ENCODE results near the gene LARP4B.

The LARP4B gene

DNA sequence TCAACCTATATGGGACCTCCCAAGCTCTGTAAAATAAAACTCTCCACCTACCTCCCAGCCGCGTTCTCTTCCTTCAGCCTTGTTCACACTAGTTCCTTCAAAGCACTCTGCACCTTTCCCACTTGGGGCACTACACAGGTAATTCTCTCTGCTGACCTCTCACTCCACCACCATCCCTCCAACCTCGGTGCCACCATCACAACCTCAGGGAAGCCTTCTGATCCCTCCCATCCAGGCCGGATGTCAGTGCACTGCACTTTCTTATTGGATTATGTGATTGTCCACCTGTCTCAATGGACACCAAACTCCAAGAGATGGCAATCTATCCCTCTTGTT lies 7.0 kb downstream of the LARP4B start:
- DNase-seq (ENCODE audit: low read depth in 2 of 2), result no peak

DNA sequence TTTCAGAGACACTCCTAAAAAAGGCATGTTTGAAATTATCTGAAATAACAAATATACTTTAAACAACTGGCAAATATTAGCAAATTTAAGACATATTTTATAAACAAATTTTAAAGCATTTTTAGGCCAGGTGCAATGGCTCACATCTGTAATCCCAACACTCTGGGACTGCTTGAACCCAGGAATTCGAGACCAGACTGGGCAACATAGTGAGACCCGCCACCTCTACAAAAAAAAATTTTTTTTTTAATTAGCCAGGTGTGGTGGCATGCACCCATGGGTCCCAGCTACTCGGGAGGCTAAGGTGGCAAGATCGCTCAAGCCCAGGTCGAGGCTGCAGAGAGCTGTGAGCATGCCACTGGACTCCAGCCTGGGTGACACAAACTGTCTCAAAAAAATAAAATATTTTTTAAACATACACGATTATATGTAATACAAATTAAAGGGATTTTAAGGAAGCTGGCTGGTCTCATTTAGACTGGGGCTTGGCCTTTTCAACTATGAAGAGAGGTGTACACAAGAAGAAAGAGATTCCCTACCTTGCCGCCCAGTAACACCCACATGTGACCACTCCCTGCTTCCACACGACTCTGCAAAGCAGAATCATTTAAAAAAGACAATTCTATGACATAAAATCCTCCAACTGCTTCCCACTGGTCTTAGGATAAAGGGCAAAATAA lies 7.5 kb downstream of the LARP4B start:
- DNase-seq (ENCODE audit: low read depth in 2 of 2), result no peak

DNA sequence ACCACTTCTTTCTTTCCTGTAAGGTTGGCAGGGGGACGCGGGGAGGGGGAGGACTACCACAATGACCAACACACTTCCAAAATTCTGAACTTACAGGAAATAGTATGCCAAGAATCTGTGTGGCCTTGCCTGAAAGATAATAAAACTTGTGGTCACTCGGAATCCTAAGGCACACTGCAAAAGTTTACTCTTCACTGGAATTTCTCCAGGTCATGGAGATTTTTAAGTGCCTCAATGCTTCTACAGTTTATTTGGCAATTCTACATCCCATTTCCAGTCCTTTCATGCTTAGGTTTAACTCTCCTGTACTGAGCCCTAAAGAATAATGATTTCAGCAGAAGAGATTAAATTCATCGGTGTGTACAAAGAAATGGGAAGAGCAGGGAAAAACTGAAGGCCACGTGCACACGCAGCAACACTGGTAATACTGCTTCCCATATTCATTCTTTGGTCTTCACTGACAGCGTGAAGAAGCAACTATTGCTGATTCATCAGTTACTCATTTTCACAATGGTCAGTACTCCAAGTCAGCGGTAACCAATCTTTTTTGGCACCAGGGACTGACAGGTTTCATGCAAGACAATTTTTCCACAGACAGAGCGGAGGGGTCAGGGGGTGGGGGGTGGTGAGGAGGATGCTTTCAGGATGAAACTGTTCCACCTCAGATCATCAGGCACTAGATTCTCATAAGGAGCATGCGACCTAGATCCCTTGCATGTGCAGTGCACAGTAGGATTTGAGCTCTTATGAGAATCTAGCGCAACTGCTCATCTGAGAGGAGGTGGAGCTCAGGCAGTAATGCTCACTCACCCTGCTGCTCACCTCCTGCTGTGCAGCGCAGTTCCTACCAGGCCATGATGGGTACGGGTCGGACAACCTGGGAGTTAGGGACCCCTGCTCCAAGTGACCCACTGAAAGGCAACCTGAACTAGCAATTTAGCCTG lies 9.8 kb downstream of the LARP4B start:
- no peak for DNase-seq (ENCODE audit: low read depth in 2 of 2)

DNA sequence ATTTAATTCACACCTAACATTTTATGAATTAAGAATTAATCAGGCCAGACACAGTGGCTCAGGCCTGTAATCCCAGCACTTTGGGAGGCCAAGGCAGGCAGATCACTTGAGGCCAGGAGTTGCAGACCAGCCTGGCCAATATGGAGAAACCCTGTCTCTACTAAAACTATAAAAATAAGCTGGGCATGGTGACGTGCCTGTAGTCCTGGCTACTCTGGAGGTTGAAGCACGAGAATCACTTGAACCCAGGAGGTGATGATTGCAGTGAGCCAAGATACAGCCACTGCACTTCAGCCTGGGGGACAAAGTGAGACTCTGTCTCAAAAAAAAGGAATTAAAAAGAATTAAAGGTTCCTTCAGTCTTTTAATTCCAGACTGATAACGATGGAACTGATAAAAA lies 11.1 kb downstream of the LARP4B start:
- no peak for DNase-seq (ENCODE audit: low read depth in 2 of 2)

DNA sequence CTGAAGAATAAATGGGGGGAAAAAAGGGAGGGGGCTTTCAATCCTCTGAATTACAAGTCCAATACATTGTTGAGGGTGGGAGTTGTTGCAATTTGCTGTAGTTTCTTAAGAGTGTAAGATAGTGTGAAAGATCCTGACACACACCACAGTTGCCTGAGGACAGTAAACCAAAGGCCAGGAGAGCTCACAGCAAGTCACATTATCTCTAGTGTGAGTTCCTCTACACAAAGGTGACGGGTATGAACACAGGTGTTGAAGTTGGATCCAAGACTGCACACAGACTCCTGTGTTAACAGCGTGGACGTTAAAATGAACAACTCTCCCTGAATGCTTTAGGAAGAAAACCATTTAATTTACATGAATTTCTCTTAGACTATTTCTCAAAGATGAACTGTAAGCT lies 12.0 kb downstream of the LARP4B start:
- DNase-seq (ENCODE audit: low read depth in 2 of 2), result no peak

DNA sequence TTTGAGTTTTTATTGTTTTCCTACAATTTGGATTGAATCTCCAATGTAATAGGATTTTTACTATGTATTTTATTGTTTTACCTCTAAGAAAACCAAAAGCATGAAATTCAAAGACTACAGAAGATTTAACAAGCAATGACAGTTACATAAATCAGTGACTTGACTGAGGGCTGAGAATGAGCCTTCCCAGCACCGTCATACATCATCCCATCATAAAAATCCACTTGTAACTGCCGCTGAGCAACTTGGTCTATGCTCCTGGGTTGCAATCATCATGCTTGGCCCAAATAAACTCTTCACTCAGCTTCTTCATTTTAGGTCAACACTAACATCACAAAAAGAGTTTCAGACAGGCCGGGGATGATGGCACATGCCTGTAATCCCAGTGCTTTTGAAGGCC lies 13.5 kb downstream of the LARP4B start:
- DNase-seq (ENCODE audit: low read depth in 2 of 2), result no peak

DNA sequence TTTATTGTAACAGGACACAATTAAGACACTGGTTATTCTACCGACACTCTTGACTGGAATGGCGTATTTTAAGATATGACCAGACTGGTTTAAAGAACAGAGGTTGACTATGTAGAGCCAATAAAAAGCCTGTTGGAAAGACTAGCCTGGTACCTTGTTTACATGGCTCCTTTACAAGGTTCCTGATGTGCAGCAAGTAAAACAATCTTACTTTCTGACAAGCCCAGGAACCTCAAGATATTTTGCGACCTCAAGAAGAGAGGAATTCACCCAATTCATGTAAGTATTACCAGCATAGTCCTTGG lies 14.1 kb downstream of the LARP4B start:
- no peak for DNase-seq (ENCODE audit: low read depth in 2 of 2)

DNA sequence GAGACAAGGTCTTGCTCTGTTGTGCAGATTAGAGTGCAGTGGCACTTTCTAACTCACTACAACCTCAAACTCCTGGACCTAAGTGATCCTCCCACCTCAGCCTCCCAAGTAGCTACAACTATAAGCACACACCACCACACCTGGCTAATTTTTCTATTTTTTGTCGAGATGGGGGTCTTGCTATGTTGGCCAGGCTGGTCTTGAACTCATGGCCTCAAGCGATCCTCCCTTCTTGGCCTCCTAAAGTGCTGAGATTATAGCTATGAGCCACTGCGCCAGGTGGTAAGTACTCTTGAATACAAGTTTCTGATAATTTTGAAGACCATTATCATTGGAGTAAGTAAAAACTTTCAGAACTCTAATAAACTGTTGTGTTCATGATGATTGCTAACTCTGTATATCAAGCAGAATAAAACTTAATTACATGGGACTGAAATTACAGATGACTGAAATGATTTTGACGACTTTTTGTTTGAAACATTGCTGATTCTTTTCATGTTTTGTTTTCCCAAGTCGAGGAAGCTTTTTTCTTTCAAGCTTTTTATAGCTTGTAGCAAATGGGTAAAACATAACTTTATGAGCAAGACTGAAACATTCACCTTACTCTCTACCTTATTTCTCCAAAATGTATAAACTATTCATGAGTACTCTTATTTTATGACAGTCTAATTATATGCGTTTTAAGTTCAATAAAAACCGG lies 14.6 kb downstream of the LARP4B start:
- no peak for DNase-seq (ENCODE audit: low read depth in 2 of 2)

DNA sequence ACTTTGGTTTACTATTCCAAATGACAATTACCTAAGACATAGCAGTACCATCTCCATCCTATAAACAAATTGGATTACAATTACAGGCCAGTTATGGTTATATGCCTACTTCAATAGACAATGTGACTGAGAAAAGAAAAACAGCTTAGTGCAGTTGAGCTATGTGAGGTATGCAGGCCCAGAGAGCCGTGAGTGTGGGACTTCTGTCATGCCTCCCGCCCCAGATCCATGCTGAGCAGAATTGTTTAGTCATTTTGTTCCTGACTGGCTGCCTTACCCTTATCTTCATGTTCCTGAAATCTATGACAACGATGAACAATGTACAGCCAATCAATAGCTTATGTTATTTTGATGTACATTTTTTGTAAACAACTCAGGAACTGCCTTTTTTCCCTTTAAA lies 21.7 kb downstream of the LARP4B start:
- DNase-seq (ENCODE audit: low read depth in 2 of 2), result no peak

DNA sequence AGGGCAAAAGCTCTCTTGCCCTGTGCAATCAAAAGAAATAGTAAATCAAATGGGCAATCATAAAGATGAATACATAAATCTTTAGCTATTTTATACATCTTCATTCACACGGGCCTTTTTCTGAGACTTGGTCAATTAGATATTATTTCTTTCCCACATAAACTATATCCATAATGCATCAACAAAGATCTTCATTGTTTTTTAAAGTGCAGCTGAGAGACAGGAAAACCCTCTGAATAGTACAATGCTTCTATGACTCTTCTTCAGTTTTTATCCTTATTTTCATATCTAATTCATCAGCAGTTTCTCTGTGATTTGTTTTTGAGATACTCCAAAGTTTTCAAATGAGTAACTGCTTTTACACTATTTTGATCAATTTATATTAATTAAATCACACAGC lies 25.5 kb downstream of the LARP4B start:
- DNase-seq (ENCODE audit: low read depth in 2 of 2), result no peak

DNA sequence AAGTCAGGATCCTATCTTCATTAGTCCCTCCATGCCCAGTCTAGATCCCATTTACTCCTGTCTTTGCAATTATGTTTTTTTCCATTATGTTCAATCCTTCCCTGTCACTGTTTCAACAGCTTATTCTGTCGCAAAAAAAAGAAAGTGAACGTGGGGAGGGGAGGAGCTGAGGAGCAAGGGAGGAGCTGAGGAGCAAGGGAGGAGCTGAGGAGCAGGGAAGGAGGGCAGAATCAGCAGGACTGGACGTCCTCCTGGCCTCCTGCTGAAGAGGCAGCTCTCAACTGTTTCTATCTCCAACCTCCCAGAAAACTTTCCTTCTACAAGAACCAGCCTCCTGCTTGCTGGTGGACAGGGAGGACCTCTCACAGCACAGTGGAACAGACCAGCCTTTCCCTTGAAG lies 26.0 kb downstream of the LARP4B start:
- no peak for DNase-seq (ENCODE audit: low read depth in 2 of 2)

DNA sequence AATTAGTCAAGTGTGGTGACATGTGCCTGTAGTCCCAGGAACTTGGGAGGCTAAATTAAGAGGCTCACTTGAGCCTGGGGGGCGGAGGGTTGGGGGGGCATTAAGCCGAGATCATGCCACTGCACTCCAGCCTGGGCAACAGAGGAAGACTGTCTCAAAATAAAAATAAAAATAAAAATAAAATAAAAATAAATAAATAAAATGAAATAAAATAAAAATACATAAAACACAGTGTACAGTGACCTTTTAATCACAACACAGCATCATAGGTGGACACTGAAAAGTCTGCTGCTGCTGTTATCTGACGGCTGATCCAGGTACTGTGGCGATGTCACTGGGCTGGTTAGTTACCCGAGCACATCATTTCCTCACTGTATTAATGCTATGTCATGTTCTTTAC lies 27.1 kb downstream of the LARP4B start:
- DNase-seq (ENCODE audit: low read depth in 2 of 2), result no peak

DNA sequence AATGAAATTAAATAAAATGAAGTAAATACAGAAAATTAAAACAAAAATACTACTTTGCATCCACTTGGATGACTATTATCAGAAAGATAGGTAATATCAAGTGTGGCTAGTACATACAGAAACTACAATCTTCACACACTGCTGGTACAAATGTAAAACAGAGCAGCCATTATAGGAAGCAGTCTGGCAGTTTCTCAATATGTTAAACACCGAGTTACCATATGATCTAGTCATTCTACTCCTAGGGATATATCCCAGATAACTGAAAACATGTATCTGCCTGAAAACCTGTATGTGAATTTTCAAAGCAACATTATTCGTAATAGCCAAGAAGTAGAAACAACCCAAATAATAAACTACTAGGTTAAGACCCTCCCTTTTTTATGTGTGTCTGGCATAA lies 33.4 kb downstream of the LARP4B start:
- no peak for DNase-seq (ENCODE audit: low read depth in 2 of 2)

DNA sequence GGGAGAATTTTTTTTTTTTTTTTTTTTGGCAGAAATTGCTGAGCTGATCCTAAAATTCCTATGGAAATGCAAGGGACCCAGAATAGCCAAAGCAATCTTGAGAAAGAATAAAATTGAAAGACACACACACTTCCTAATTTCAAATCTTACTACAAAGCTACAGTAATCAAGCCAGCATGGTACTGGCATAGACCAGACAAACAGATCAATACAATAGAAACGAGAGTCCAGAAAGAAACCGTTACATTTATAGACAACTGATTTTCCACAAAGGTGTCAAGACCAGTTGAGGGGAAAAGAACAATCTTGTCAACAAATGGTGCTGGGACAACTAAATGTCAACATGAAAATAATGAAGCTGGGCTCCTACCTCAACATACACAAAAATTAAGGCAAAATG lies 34.5 kb downstream of the LARP4B start:
- no peak for DNase-seq (ENCODE audit: low read depth in 2 of 2)

DNA sequence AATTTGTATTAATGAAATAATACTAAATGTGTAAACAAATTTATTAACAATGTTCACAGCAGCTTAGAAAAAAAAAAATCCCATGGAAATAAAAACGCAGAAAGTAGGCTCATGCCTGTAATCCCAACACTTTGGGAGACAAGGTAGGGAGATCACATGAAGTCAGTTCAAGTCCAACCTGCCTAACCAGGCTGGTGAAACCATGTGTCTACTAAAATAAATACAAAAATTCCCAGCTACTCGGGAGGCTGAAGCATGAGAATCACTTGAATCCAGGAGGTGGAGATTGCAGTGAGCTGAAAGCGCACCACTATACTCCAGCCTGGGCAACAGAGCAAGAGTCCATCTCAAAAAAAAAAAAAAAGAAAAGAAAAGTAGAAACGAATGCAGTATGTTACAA lies 36.2 kb downstream of the LARP4B start:
- DNase-seq (ENCODE audit: low read depth in 2 of 2), result no peak

DNA sequence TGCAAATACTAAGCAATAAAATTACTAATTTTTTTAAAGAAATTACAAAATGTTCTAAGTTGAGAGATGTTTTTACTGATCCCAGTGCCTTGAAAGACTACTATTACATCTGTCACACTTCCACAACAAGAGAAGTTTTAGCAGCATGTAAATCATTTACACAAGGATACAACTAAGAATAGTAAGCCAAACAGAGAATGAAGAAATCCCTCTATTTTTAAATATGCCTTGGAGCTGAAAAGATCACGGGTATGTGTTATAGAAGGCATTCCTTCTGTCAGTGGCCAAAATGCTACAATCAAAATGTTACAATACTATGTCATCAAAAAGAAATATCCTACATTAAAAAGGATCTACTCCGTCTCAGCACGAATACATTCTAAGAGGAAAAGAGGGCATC lies 52.6 kb downstream of the LARP4B start:
- no peak for DNase-seq (ENCODE audit: low read depth in 2 of 2)

DNA sequence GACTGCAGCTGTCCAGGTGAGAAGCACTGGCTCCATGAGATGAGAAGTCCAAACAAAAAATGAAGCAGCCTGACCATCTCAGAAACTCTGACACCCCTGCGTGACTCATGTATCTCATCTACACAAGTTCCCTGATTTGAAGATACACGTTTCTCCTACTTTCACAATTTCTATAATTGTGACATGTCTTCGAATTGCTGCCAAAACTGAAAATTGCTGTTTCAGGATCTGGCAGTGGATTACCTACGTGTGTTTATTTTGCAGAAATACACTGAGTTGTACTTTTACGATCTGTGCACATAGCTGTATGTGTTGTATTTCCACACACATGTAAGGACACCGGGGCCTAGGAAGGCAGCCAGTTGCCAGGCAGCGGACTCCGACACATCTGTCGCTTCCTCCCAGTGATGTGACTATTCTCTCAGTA lies 53.2 kb downstream of the LARP4B start:
- DNase-seq (ENCODE audit: low read depth in 2 of 2), result no peak

DNA sequence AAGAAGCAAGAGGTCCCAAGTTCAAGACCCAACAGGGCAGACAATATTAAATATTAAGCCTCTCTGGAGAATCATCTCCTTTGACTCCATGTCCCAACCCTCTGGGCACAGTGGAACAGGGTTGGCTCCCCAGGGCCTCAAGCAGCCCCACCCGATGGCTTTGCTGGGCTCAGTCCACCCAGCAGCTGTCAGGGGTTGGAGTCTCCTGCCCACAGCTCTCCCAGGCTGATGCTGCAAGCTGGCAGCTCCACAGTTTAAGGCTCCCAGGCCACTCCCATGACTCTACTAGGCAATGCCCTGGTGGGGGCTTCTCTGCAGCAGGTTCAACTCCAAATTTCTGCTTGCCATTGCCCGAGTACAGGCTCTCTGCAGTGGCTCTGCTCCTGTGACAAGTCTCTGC lies 55.1 kb downstream of the LARP4B start:
- no peak for DNase-seq (ENCODE audit: low read depth in 2 of 2)

DNA sequence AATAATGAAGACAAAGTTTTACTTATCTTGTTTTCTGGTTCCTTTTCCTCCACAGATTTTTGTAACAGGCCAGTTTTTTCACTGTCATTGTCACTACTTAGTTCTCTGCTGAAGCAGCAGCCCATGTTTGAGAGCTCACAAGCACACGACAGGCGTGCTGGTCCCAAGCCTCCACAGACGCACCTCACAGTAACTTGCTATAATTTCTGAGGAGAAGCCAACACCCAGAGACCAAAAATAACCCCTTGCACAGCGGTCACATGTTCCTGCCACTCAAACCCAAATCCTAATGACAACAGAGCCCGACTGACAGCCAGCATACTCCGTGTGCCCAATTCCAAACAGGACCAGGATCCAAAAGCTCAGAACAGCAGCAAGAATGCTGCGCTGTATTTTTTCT lies 58.5 kb downstream of the LARP4B start:
- no peak for DNase-seq (ENCODE audit: low read depth in 2 of 2)

DNA sequence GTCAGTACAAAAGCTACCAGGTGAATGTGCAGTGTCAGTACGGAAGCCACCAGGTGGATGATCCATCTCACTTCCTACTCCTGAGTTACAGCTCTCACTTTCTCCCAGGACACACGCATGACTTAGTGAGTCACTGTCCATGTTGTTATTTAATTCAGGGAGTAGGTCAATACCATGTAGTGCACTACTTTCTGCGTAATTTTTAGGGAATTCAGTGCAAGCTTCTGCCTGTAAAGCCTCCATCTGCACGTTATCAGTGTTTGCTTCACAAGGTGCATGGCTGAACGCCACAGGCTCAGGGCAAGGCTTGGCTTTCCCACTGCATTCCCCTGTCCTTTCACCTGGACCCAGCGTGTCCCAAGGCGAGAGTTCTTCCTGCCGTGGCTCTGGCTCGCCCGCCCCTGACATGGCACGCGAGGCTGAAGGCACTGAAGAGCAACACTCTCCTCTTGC lies 59.5 kb downstream of the LARP4B start:
- DNase-seq (ENCODE audit: low read depth in 2 of 2), result no peak

DNA sequence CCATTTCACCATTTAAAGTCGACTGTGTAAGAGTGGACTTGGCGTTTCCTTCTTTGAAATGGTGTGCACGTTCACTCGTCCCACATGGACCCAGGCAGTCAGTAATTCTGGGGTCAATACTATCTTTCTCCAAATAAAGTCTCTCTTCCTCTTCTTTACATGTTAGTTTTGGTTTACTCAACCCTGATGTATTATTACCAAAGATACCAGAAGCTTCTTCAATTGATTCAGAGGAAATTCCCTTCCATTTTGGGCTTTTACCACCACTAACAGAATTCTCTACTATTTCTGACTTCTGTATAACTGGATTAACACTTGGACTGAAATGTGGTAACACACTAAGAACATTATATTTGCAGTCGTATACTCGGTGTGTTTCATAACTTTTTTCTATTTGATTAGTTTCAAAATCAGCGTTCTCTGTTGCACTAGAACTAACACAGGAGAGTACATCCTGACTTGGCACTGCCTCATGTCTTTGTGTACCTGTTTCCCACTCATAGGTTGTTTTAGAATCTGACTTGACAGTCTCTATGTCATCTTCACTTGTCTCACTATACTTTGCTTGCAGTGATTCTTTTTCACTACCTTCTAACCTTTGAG lies 60.8 kb downstream of the LARP4B start:
- no peak for DNase-seq (ENCODE audit: low read depth in 2 of 2)

DNA sequence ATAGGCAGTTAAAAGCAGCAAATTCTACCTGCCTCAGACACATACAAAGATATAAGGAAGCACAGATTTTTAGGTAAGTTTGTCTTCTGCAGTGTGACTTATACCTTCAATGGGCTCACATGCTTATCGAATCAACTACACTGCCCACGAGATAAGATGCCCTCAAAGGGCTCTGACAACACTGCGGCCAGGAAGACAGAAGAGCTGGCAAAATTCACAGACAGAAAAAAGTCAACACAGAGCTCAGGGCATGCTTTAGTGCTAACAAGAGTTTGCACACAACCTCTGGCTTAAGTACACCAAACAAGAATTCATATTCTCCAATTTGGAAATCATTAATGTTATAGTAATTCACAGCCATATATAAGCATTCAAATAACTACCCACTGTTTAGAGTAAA lies 62.3 kb downstream of the LARP4B start:
- no peak for DNase-seq (ENCODE audit: low read depth in 2 of 2)

DNA sequence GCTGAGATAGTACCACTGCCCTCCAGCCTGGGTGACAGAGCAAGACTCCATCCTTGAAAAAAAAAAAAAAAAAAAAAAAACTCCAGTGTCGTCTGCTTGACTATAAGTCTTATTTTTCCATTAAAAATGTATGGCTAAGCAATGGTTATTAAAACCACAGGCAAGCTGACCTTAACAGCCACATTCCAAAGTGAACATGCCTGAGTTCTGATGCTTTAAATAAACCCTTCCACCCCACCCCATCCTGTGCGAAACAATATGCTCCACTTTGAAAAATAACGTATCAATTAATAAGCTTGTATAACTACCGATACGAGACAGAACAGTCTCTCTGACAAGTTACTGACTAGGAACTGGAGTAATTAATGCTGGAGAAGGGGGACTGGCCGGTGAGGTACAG lies 63.7 kb downstream of the LARP4B start:
- no peak for DNase-seq (ENCODE audit: low read depth in 2 of 2)
